GM19395 (cell line): ENCODE measurements around the gene CAMKMT.
"Not testable (repeated sequence)": the region's sequence is repeated elsewhere in the genome, so short reads cannot be mapped to it uniquely, and the experiment has no call there.

Experiments
- ATAC-seq: cut with Tn5 transposase; IDR thresholded peaks from one replicate; pipeline ENCODE4 v1.9.1; 2021; ENCODE audit warnings: mild to moderate bottlenecking, moderate library complexity; ENCODE audit not compliant: unreplicated experiment

Gene CAMKMT

GRCh38 chr2:44358503-44358902, 3.2 kb upstream of the CAMKMT start:
- peak; percentile 27 for ATAC-seq

GRCh38 chr2:44360749-44361329, 908 bp upstream of the CAMKMT start:
- peak; percentile 6 for ATAC-seq

DNA sequence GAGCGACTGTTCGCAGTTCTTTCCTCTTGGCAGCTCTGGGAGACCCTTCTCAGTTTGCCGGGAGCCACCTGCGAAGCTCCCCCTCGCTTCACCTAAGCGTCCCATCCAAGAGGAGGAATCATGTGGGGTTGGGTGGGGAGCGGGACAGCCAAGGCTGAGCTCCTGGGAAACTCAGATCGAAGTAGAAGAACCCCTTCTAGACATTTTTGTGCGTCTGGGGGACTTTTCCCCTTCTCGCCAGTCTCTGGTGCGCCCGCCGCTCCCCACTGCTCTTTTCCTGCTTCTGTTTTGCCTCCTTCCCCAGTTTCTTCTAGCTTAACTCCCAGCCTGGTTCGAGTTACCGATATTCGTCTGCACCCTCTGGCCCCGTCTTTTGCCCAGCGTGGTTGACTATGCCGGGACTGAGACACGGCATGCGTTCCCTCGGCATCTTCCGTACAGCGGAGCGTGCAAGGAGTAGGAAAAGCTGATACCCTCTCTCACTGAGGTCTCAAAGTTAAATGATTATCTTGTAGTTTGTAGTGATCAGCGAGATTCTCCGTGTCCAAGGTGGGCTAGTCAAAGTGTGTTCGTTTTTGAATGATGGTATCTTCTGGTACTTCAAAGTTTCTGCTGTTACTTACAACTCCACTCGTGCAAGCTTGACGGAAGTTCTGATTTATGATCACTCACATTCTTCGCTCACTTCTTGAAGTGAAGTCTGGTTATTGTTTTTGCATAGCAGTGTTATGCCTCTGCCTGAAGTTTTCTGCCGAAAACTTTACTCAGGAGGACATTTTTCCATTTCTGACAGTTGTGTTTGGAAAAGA, 664 bp downstream of the CAMKMT start:
- peak; percentile 29 for ATAC-seq

DNA sequence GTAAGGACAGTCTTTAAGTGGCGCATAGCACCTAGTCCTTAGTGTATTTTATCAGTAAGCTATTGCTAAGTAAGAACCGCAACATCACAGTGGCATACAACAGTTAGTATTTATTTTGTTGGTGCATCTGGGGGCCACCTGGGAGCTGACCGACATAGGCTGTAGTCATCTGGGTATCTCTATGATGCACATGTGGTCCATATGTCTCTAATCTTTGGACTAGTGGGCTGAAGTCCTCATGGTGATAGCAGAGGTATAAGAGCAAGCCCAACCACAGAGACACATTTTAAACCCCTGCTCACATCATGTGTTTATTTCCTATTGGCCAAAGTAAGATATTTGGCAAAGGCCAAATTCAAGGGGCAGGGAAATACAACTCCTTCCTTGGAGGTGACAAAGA, 2.9 kb downstream of the CAMKMT start:
- no peak for ATAC-seq

DNA sequence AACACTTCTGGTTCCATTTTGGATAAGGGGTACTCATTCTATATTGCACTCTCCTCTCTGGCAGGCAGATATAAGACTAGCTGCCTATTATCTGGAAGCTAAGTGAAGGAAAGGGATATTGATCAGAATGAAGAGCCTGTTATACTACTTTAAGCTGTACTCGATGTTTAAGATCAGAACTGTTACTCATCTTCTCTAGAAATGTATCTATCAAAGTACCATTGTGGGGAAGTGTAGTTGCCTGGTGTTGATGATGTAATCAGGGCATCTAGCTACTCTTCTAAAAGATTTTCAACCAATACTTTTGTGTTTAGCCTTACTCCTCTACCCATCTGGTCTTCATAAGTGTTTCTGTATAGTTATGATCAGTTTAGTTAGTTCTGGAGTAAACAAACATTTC, 5.8 kb downstream of the CAMKMT start:
- ATAC-seq, result no peak

GRCh38 chr2:44369392-44369791, 7.6 kb downstream of the CAMKMT start:
- no peak for ATAC-seq

DNA sequence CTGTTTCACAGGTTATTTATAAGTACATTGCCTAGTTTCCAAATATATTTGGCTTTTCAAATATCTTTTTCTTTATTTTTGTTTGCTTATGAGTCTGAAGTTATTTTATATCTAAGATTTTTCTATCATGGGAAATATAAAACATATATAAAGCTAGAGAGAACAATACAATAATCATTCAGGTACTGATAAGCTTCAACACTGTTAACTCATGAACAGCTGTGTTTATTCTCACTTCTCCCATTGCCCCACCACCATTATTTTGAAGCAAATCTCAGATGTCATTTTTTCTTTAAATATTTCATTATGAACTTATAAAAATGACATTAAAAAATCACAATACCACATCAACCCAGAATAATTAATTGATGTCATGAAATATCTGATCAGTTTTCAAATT, 9.7 kb downstream of the CAMKMT start:
- no peak for ATAC-seq

DNA sequence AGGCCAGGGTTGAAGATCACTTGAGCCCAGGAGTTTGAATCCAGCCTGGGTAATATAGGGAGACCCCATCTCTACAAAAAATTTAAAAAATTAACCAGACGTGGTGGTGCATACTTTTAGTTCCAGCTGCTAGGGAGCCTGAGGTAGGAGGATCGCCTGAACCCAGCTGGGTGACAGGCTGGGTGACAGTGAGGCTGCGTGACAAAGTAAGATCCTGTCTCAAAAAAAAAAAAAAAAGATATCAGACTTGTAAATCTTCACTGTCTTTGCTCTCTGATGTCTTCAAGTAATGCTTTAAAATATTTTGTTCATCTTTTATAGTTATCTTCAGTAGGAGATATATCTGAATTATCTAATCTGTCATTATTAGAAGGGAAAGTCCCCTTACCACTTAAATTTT, 10.5 kb downstream of the CAMKMT start:
- ATAC-seq, result no peak

DNA sequence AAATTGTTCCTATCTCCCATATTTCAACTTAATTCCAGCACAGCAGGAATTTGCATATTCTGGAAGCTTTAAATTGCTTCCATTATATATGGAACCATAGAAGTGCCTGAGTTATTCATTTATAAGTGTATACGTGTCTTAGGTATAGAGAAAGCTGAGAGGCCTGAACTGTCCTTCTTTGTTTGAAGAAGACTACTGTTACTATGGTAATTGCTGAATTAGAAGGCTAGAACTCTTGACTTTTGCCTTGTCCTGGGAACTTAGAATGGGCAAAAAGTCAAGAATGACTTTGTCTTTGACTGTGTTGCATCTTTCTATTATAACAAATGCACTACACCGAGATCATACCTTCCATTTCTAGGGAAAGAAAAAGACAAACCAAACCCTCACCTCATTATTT, 15.7 kb downstream of the CAMKMT start:
- ATAC-seq, result no peak

GRCh38 chr2:44385226-44385625, 23.5 kb downstream of the CAMKMT start:
- not testable (repeated sequence) for ATAC-seq

GRCh38 chr2:44388877-44389276, 27.1 kb downstream of the CAMKMT start:
- ATAC-seq, result no peak

DNA sequence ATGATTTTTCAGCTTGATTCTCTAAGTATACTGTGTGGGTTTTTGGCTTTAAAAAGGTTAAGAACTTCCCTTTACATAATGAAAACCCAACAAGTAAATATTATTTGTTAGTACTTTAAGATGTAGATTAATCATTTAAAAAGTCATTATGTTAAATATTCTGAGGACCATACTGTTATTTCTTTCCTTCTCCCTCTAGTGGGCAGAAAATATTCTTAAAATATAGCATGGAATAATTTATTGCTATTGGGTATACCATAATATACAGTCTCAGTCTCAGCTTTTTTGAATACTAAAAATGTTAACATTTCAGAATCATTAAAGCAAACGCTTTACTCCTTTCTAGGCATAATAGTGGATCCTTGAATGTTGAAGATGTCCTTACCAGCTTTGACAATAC, 28.1 kb downstream of the CAMKMT start:
- ATAC-seq, result no peak

DNA sequence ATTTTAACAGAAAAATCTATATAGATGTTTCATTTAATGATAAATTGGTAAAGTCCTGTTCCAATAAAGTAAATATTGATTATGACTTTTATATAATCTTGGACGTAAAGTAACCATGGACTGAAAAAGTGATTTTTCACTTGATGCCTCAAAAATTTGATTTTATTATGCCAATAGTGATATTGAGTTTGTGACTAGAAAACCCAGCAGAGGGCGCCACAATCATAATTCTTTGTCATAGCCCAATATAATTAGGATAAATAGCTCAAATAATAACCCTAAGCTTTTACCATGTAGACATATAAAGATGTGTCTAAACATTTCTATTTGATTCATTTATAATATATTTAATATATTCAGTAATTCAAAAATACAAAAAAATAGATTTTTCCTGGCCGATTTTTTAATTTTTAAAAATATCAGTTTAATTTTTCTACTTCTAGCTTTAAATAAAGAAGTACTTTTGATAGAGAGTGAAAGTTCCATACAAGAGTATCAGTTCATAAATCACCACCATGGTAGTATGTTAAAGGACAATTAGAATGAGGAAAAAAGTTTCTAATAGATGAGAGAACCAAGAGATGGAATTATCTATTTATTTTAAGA, 30.7 kb downstream of the CAMKMT start:
- no peak for ATAC-seq

GRCh38 chr2:44397447-44398175, 35.9 kb downstream of the CAMKMT start:
- ATAC-seq, result no peak

DNA sequence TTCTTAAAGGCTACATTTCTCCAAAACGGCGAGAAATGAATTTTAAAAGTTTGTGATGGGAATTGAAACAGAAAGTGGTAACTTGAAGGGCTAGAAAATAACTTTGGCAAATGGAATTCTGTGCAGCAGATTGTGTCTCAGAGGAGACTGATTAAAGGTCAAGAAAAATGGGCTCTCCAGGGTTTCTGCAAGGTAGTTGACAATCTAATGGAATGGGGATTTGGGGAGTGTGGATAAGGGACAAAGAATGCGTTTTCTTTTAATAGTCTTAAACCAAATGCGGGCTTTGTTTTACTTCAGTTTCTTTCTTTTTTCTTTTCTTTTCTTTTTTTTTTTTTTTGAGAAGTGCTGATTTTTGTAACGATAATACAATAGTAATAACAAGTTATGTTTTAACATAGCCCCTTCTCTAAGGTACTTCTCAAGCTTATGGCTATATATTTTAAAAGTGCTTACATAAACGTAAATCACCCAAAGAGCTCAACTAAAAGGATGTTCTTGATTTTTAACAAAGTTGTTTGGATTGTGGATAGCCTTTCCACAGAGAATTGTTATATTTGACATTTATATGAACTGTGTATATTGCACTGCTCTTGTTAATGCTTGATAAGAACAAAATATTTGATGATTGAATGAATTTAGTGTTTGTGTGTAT, 36.6 kb downstream of the CAMKMT start:
- no peak for ATAC-seq

DNA sequence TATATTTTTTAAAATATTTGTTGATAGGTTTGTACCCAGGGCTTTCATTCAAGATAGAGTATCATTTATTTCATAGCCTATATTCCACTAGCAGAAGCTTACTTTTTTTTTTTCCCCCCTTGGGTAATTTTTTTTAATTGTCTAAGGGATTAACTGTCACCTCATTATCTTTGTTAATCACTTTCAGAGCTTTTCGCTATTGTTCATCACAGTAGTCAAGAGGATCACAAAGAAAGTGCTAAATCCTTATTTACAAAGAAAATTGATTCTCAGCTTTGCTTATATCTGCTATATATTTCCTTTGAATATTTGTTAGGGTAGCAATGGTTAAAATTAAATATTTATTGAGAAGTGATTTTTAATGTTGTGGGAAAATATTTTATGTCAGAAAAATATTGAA, 59.0 kb downstream of the CAMKMT start:
- ATAC-seq, result no peak

- ATAC-seq, result no peak
Observed at GRCh38 chr2:44424211-44424610, 62.5 kb downstream of the CAMKMT start.

DNA sequence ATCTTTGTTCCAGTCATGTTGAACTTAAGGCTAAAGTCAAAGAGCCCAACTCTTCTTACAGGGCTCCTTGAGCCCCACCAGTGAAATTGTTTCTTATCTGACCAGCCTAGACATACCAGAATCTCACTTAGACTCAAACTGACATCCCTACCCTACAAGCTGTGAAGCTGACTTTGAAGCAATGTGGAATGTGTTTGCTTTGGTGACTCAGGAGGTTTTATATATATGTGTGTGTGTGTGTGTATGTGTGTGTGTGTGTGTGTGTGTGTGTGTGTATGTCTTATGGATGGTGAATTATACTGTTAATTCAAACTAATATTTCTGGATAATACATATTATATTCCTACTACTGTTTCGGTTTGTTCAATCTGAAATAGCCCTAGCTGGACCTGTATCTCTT, 67.3 kb downstream of the CAMKMT start:
- ATAC-seq, result no peak

- no peak for ATAC-seq
Observed at GRCh38 chr2:44430342-44430741, 68.6 kb downstream of the CAMKMT start.

DNA sequence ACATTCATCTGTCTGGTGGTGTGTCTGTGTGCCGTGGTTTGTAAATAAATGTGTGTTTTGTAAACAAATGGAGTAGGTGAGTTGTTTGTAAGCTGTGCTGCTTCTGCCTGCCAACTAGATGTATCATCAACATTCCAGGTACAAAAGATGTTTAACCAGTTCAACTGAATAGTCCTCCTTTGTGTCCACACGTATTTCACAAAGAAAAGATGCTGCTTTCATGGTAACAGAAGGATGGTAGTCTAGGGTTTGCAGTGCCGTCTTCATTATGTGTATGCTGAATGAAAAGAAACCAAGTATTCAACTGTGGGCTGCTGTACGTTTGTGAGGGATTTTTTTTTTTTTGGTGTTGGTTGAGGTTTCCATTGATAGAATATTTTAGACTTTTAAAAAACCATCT, 72.1 kb downstream of the CAMKMT start:
- ATAC-seq, result no peak

DNA sequence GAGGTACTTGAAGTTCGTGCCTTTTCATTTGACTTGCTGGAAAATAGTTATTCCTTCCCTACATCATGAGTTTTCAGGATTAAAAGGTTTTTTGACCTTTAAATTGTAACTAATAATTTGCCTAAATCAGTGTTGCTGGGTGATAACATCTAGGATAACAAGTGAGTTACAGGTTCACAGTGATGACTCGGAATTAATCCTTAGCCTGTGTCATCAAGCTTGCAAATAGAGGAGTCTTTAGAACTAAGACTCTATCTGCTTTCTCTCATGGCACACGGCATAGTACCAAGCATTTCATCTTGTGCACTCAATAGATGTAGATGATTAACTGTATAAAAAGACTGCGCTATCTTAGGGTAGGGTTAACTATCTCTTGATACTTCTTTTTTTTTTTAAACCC, 79.5 kb downstream of the CAMKMT start:
- ATAC-seq, result no peak
